NT2/D1 (cell line): ENCODE data around the gene PKP3.

Source experiments
- YY1 ChIP-seq: IDR thresholded peaks from 2 replicates; pipeline ENCODE4 v1.6.1; 2011; ENCODE audit not compliant: insufficient read length, insufficient read depth
- ZNF274 ChIP-seq: IDR thresholded peaks from 2 replicates; pipeline ENCODE4 v1.6.1; 2011; ENCODE audit warnings: mild to moderate bottlenecking, low read depth, low read length

GRCh38 chr11:426851-427250, 32.8 kb downstream of the PKP3 start:
- TF ChIP-seq YY1 (no peak), ZNF274 (no peak)
